HG03064 (cell line): ENCODE data around the gene SLC25A29.
"Not testable (repeated sequence)": the region's sequence is repeated elsewhere in the genome, so short reads cannot be mapped to it uniquely, and the experiment has no call there.

Experiments
- ATAC-seq: cut with Tn5 transposase; IDR thresholded peaks from one replicate; pipeline ENCODE4 v1.9.1; 2021; ENCODE audit warnings: low read depth; ENCODE audit not compliant: unreplicated experiment

Gene SLC25A29

GRCh38 chr14:100294963-100295330 is 11.3 kb downstream of the SLC25A29 start:
- no peak for ATAC-seq

- ATAC-seq: no peak
These were observed 11.9 kb downstream of the SLC25A29 start for GRCh38 chr14:100294213-100294962.

GRCh38 chr14:100293497-100294212 is 12.6 kb downstream of the SLC25A29 start:
- ATAC-seq: no peak

- ATAC-seq: no peak
These were observed 13.3 kb downstream of the SLC25A29 start for GRCh38 chr14:100292776-100293461.

GRCh38 chr14:100292301-100292775 is 13.9 kb downstream of the SLC25A29 start:
- ATAC-seq: no peak

GRCh38 chr14:100291305-100292075 is 14.8 kb downstream of the SLC25A29 start:
- no peak for ATAC-seq

- ATAC-seq: no peak
These were observed 15.5 kb downstream of the SLC25A29 start for GRCh38 chr14:100290607-100291304.

GRCh38 chr14:100289916-100290606 is 16.2 kb downstream of the SLC25A29 start:
- no peak for ATAC-seq

- no peak for ATAC-seq
These were observed 17.7 kb downstream of the SLC25A29 start for GRCh38 chr14:100288382-100289185.

- not testable (repeated sequence) for ATAC-seq
These were observed 18.3 kb downstream of the SLC25A29 start for GRCh38 chr14:100287998-100288295.

- ATAC-seq: no peak
These were observed 18.8 kb downstream of the SLC25A29 start for GRCh38 chr14:100287202-100287997.

GRCh38 chr14:100286484-100287191 is 19.6 kb downstream of the SLC25A29 start:
- ATAC-seq: no peak

GRCh38 chr14:100285913-100286400 is 20.3 kb downstream of the SLC25A29 start:
- ATAC-seq: no peak

- peak; percentile 70 for ATAC-seq
These were observed 21.0 kb downstream of the SLC25A29 start for GRCh38 chr14:100285021-100285912.

- ATAC-seq: no peak
These were observed 22.0 kb downstream of the SLC25A29 start for GRCh38 chr14:100283984-100284881.
